OCI-LY7 (cell line): Measurements from ENCODE around the gene ZNRF2.

Source experiments
- CTCF ChIP-seq: fragments of 200-600 bp; sonication (generic); conservative IDR thresholded peaks from 2 replicates; pipeline ENCODE4 v1.5.1; 2014; ENCODE audit warnings: mild to moderate bottlenecking, antibody characterized with exemption, low read length, moderate library complexity, mixed read lengths
- EZH2phosphoT487 ChIP-seq: fragments of 200-600 bp; sonication (generic); IDR thresholded peaks from 2 replicates; pipeline ENCODE4 v1.6.1; 2018; ENCODE audit warnings: low read depth, borderline replicate concordance, mild to moderate bottlenecking, mixed run types, antibody characterized with exemption, low read length, moderate library complexity, mixed read lengths

- TF ChIP-seq CTCF, result no peak
- no peak for TF ChIP-seq EZH2phosphoT487
Measured at GRCh38 chr7:30371321-30371720, 86.9 kb downstream of the ZNRF2 start.
